ENCODE results near the gene CCDC106. TPM values are rescaled to one million over a fixed set of nuclear protein-coding genes. Genes with fewer than 3 reads are reported as not detected.

CCDC106 gene
- total RNA-seq, 1 donor from 2014 or later: 11.1 TPM

DNA sequence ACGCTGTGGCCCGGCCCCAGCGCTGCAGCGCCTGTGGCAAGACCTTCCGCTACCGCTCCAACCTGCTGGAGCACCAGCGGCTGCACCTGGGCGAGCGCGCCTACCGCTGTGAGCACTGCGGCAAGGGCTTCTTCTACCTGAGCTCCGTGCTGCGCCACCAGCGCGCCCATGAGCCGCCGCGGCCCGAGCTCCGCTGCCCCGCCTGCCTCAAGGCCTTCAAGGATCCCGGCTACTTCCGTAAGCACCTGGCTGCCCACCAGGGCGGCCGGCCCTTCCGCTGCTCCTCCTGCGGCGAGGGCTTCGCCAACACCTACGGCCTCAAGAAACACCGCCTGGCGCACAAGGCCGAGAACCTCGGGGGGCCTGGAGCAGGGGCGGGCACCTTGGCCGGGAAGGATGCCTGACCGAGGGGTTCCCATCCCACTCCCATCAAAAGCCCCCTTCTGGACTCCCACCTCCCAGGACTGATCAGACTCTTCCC is 31.6 kb upstream of the CCDC106 start:
- H3K27ac ChIP-seq: no peak overlapping the region
- intact Hi-C loops (cut with DNase I): no loop called here
- H3K4me3 ChIP-seq: no peak overlapping the region
- TF ChIP-seq, protein P1, sequence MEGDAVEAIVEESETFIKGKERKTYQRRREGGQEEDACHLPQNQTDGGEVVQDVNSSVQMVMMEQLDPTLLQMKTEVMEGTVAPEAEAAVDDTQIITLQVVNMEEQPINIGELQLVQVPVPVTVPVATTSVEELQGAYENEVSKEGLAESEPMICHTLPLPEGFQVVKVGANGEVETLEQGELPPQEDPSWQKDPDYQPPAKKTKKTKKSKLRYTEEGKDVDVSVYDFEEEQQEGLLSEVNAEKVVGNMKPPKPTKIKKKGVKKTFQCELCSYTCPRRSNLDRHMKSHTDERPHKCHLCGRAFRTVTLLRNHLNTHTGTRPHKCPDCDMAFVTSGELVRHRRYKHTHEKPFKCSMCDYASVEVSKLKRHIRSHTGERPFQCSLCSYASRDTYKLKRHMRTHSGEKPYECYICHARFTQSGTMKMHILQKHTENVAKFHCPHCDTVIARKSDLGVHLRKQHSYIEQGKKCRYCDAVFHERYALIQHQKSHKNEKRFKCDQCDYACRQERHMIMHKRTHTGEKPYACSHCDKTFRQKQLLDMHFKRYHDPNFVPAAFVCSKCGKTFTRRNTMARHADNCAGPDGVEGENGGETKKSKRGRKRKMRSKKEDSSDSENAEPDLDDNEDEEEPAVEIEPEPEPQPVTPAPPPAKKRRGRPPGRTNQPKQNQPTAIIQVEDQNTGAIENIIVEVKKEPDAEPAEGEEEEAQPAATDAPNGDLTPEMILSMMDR (IDR thresholded peaks at IDR 0.05): no peak
- no peaks in the 10 kb centered on the region for H3K27me3 ChIP-seq
- H3K9me3 ChIP-seq: no peaks in the 10 kb centered on the region
- no peak for ATAC-seq
- H3K4me1 ChIP-seq: peaks cover 30% of the 10 kb centered on the region
- H3K36me3 ChIP-seq: peaks cover 26% of the 10 kb centered on the region
- DNase-seq: no peak

- Histone ChIP-seq H3K9me3 (no peaks in the 10 kb centered on the region), H3K4me1 (peaks cover 21% of the 10 kb centered on the region), H3K27ac (no peak overlapping the region), H3K4me3 (no peak overlapping the region), H3K36me3 (peaks cover 26% of the 10 kb centered on the region), H3K27me3 (no peaks in the 10 kb centered on the region)
- DNase-seq (no peak), ATAC-seq (no peak)
- TF ChIP-seq, protein P1 (IDR thresholded peaks at IDR 0.05): no peak
- intact Hi-C loops (cut with DNase I): no loop called here
These were observed 30.6 kb upstream of the CCDC106 start for GRCh38 chr19:55617426-55617825.

DNA sequence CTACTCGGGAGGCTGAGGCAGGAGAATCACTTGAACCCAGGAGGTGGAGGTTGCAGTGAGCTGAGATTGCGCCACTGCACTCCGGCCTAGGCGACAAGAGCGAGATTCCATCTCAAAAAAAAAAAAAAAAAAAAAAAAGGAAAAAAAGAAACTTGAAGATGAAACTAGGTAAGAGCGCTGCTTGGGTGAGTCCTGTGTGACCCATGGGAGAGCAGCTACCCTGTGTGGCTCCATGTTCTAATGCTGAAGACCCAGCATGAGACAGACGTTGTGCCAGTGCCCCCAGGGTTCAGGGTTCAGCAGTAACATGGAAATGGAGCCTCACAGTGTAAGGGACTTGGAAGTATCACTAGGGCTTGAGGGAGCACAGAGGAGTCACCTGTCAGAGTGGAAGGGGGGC is 29.6 kb upstream of the CCDC106 start:
- Histone ChIP-seq H3K27me3 (no peaks in the 10 kb centered on the region), H3K9me3 (no peaks in the 10 kb centered on the region), H3K36me3 (peaks cover 26% of the 10 kb centered on the region), H3K4me3 (no peak overlapping the region), H3K27ac (peak overlapping the region; percentile 49), H3K4me1 (peaks cover 21% of the 10 kb centered on the region)
- intact Hi-C loops (cut with DNase I): no loop called here
- ATAC-seq (no peak), DNase-seq (no peak)
- TF ChIP-seq, protein P1 (IDR thresholded peaks at IDR 0.05): no peak

DNA sequence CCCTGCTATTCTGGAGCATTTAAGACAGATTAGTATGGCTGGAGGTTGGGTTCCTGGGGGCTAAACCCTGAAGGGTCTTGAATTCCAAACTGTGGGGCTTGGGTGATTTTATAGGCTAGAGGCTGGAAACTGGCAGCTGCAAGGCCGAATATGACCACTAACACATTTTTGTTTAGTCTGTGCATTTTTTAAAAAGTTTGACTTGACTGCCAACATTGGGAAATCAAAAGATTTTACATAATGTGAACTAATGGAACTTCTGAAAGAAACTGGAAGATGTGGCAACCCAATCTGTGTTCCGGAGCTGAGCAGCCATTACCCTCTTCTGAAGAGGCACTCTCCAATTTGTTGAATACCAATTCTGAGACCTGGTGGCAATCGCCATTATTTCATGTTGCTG is 28.7 kb upstream of the CCDC106 start:
- Histone ChIP-seq H3K9me3 (no peaks in the 10 kb centered on the region), H3K36me3 (peaks cover 26% of the 10 kb centered on the region), H3K4me3 (no peak overlapping the region), H3K4me1 (peaks cover 26% of the 10 kb centered on the region), H3K27me3 (no peaks in the 10 kb centered on the region), H3K27ac (peak overlapping the region; percentile 49)
- DNase-seq (no peak), ATAC-seq (no peak)
- intact Hi-C loops (cut with DNase I): no loop called here
- TF ChIP-seq, protein P1 (IDR thresholded peaks at IDR 0.05): no peak

DNA sequence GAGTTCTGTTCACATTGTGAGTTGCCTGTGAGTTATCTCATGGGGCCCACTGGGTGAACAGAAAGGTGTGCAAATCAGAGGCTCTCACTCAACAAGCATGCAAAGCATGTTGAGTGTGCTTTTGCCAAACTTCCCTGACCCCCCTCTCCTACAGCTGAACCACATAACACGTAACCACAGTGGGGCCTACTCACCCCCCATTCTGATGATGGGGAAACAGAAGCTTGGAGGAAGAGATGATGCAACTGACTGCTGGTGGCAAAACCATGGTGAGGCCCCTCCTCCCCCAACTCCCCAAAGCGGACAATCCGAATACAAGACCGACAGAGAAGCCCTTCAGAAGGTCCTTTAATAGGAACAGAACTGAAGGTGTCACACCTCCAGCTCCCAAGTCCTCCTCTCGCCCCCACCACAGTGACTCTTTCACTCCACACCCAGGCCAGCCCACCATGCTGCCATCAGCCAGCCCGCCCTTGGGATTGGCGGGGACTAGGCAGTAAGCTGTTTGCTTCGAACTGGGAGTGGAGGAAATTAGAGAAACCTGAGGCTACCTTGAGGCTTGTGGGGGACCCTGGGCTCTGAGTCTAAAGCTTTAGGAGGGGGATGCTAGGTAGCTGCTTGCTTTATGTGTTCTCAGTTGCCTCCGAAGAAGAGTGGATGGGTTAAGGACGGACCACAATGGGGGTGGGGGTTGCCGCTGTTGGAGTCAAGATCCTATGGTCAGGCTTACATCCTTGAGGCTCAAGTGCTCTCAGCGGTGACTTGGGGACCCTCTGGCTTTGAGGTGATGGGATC is 27.4 kb upstream of the CCDC106 start:
- Histone ChIP-seq H3K36me3 (peaks cover 21% of the 10 kb centered on the region), H3K27ac (peak overlapping the region; percentile 31), H3K4me3 (no peak overlapping the region), H3K9me3 (no peaks in the 10 kb centered on the region), H3K4me1 (peaks cover 30% of the 10 kb centered on the region), H3K27me3 (no peaks in the 10 kb centered on the region)
- TF ChIP-seq, protein P1 (IDR thresholded peaks at IDR 0.05): no peak
- ATAC-seq (no peak), DNase-seq (no peak)
- intact Hi-C loops (cut with DNase I): no loop called here
